Tongue (tissue), 2 donors: ENCODE measurements around the gene LCE1C. TPM values are rescaled to one million over a fixed set of nuclear protein-coding genes. Genes with fewer than 3 reads are reported as not detected.

ENCODE experiments used
- DNase-seq: peaks from one replicate; pipeline ENCODE4 v3.0.0-alpha.2; 2015
- total RNA-seq: library from RNA; depleted of rRNA; stranded (reverse); fragments of >200 nt; gene quantifications from one replicate; pipeline ENCODE4 v1.2.3, GENCODE V29; 2014

LCE1C gene
- not detected for total RNA-seq

GRCh38 chr1:152806576-152806975 is at the start of gene LCE1C:
LCE1C (minus strand) TSS chr1:152806651; CDS start chr1:152805478, 1,173 bp downstream.
- DNase-seq = no peak

GRCh38 chr1:152855661-152856060 is 49.2 kb upstream of the LCE1C start:
- DNase-seq = no peak

- DNase-seq = peak; percentile 18
Measured at GRCh38 chr1:152842556-152842955, 36.1 kb upstream of the LCE1C start, which contains the start of gene LCE6A. LCE6A (plus strand) TSS chr1:152842856; CDS start chr1:152843521, 665 bp downstream.

GRCh38 chr1:152836870-152837269 is 30.4 kb upstream of the LCE1C start:
- DNase-seq = no peak

GRCh38 chr1:152827173-152827572 is 20.7 kb upstream of the LCE1C start, which contains the start of gene LCE1A:
LCE1A (plus strand) TSS chr1:152827473; CDS start chr1:152827473, 0 bp downstream.
- no peak for DNase-seq

DNA sequence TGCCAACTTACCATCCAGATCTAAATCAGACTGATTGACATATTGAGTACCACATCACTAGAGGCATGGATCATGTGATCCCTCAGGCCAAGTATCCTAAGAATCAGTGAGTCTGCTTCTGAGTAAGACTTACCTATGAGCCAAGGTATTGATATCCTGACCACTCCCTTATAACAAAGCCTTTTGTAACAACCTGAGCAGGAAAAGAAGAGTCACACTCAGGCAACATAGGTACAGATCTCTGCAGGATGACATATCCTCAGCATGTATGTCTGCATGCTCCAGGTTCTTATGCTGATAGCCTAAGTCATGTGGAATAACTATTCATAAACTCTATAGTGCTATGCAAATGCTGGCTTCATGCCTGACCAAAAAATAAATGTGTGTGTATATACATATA is 18.5 kb upstream of the LCE1C start:
- DNase-seq = no peak

DNA sequence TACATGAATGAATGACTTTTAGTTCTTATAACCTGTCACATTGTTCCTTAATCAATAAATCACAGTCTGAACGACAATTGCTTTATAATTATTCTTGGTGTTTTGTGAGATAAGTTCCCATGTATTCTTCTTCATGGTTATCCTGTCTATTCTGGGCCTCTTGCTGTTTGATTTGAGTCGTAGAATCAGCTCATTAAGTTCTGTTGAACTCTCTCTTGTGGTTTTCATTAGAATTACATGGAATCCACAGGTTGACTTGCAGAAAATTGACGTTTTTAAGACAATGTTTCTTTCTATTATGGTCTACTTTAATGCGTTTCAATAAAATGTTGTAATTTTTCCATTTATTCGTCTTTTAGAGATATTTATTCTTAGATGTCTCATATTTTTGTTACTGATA is 16.8 kb upstream of the LCE1C start:
- no peak for DNase-seq

- DNase-seq = no peak
Measured at GRCh38 chr1:152817309-152817708, 10.9 kb upstream of the LCE1C start.

DNA sequence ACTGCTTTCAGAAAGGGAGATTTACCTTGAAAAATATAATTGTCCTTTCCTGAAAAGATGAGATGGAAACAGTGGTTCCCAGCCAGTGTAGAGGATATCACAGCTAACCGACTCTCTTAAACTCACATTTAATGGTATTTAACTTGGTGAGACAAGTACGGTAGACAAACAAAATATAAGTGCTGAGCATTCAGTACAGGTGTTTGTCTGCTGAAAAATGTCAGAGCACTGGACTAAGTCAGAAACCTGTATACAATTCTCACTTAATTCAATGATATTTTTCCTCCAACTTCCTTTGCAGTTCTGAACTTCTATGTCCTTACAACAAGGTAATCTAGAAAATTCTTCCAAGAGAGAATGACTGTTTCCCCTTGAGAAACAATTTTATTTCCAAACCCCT is 5.2 kb upstream of the LCE1C start, which contains the start of gene LCE1B:
Gene LCE1B (plus strand): TSS at position 301 of the 400 bp plus-strand sequence. CDS start 476 bp downstream, outside the sequence.
- no peak for DNase-seq

DNA sequence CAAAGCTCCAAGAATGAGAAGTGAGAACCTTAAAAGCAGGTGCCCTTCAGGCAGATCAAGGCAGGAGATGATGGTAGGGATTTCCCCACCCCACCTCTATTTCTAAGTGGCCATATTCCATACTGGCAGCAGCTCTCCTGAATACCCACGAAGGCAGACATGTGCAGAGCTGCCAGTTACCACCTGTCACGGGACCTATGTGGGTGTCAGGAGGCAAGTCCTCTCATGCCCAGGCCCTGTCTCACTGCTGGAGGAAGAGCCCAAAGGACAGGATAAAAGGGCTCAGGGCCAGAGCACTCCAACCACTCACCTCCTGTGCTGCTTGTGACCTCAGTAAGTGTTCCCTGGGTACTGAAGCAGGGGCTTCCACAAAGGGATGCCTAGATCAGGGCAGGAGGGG is 4.6 kb upstream of the LCE1C start:
- no peak for DNase-seq

DNA sequence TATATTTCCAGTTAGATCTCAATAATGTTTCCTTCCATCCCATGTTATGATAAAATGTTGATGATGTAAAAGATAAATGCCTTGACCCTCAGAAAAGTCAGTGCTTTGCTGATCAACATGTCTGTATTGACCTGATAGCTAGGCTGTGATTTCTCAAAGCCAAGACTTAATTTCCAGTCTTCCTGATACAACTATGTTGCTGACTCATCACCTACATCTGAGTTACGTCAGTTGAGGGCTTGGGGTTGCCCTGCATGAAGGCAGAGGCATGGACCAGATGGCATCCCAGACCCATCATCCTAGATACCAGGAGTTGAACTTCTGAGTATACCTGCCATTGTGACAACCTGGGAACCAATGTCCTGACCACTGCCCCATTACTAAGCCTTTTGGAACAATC is 5.1 kb downstream of the LCE1C start:
- no peak for DNase-seq

GRCh38 chr1:152796421-152796820 is 10.0 kb downstream of the LCE1C start, which contains the start of gene LCE1D:
LCE1D (plus strand) TSS chr1:152796721; CDS start chr1:152797795, 1,074 bp downstream.
- DNase-seq = no peak

GRCh38 chr1:152795686-152796085 is 10.8 kb downstream of the LCE1C start:
- DNase-seq = no peak

DNA sequence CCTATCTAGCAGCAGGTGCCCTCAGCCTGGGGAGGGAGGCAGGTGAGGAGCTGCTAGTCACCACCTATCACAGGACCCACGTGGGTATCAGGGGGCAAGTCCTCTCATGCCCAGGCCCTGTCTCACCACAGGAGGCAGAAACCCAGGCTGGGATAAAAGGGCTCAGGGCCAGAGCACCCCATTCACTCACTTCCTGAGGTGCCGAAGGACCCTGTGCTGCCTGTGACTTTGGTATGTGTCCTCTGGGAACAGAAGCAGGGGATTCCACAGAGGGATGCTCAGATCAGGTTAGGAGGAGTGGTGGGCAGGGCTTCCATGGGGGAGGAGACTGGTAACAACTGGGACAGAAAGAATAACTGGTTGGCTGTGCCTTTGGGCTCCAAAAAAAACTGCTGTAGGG is 20.4 kb downstream of the LCE1C start, which contains the start of gene LCE1E:
Gene LCE1E (plus strand): TSS at position 181 of the 400 bp plus-strand sequence. CDS start 1,043 bp downstream, outside the sequence.
- DNase-seq = no peak

DNA sequence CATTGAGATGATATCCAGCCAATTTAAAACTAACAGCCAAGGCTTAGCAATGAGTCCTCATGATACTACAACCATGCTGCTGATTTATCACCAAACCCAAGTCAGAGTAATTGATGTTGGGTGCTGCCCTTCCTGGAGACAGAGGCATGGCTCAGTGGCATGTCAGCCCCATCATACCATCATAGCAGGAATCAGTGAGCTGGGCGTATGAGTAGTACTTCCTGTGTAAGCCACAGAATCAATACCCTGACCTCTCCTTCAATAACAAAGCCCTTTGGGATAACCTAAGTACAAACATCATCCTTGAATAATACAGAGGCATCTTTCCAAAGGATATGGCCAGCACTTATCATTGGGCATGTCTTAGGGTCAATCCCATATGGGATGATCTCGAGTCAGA is 23.4 kb downstream of the LCE1C start:
- DNase-seq = no peak

GRCh38 chr1:152777510-152778137 is 28.8 kb downstream of the LCE1C start:
- no peak for DNase-seq

DNA sequence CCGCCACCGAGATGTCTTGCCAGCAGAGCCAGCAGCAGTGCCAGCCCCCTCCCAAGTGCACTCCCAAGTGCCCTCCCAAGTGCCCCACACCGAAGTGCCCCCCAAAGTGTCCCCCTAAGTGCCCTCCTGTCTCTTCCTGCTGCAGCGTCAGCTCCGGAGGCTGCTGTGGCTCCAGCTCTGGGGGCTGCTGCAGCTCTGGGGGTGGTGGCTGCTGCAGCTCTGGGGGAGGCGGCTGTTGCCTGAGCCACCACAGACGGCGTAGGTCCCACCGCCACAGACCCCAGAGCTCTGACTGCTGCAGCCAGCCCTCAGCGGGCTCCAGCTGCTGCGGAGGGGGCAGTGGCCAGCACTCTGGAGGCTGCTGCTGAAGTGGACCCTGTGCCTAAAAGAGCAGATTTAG is 30.1 kb downstream of the LCE1C start:
- no peak for DNase-seq

DNA sequence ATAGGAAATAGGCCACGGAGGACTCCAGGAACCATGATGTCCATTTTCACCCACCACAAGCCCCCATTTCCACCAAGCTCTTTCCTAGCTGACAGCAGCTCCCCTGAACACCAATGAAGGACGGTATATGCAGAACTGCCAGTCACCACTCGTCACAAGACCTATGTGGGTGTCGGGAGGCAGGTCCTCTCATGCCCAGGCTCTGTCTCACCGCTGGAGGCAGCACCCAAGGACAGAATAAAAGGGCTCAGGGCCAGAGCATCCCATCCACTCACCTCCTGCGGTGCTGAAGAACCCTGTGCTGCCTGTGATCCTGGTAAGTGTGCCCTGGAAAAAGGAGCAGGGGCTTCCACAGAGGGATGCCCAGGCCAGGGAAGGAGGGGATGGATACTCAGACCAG is 31.6 kb downstream of the LCE1C start, which contains the start of gene LCE1F:
Gene LCE1F (plus strand): TSS at position 266 of the 400 bp plus-strand sequence. CDS start 1,232 bp downstream, outside the sequence.
- no peak for DNase-seq

- DNase-seq = no peak
Measured at GRCh38 chr1:152770411-152770810, 36.0 kb downstream of the LCE1C start.

DNA sequence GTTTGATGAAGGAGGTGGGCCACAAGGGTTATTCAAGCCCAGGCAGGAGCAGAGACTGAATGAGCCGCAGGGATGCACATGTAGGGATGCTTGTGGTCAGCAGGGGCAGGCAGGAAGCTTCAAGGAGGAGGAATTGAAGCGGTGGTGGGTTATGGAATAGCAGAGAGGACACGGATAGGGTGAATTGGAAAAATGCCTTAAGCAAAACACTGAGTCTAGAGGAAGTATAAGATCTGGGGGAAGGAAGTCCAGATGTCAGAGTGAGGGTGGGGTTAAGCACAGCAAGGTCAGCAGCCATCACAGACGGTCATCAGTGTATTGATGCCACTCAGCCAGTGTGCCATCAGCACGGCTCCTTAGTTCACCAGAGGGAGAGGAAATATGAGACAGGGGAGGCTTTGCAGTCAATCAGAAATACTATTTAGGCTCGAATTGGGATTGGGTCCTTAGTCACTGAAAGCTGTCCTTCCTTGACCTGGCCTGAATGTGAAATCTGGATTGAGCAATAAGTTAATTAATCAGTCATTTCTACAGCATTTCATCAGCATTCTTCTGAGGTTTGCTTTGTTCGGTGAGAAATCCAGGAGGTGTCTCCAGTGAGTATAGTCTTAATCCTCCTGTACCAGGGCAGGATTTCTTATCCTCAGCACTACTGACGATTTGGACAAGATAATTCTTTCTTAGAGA is 37.5 kb downstream of the LCE1C start:
- DNase-seq = no peak

DNA sequence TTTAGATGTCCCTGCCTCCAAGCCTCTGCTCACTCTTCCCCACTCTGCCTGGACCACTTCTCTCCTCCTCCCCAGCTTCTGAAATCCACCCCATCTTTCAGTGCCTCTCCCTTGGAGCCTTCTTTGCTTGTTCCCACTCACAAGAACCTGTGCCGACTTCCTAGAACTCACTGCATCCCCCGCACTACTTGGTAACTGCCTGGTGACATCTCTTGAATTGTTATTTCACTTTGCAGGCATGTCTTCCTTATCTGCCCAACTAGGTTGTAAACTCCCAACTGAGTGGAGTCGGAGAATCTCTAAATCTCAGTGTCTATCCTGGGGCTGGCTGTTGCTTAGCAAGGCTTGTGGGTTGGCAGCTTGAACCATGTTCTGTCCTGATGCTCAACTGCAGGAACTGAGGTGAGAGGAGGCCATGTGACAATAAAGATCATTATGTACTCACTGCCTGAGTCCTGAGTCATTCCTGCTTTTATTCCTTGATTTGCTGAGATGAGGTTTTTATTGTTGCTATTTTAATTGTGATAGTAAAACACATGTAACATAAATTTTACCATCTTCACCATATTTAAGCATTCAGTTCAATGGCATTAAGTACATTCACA is 44.7 kb downstream of the LCE1C start:
- DNase-seq = no peak

- no peak for DNase-seq
Measured at GRCh38 chr1:152760551-152761190, 45.8 kb downstream of the LCE1C start.
